HL-60 (cell line): ENCODE data around the gene SOX9.

Source experiments
- DNase-seq, 2 experiments: peaks; one replicate each; pipeline ENCODE4 v3.0.0-alpha.2; 2010 to 2020; ENCODE audit warnings: low read depth in 1 of 2, low spot score in 1 of 2
- H3K27ac ChIP-seq: fragments of 250-450 bp; sonication (Bioruptor Pico); replicated peaks from 2 replicates; pipeline ENCODE4 v1.5.1; 2020; ENCODE audit warnings: mild to moderate bottlenecking, moderate library complexity
- H3K27me3 ChIP-seq: fragments of 250-450 bp; sonication (Bioruptor Pico); 2 replicates; pipeline ENCODE4 v1.5.1; 2021; ENCODE audit warnings: mild to moderate bottlenecking, moderate library complexity; ENCODE audit not compliant: insufficient read depth, poor library complexity, severe bottlenecking
- H3K4me3 ChIP-seq: replicated peaks from 2 replicates; pipeline ENCODE4 v1.5.1; 2011; ENCODE audit warnings: mild to moderate bottlenecking, control low read depth, low read length; ENCODE audit not compliant: insufficient read depth
- GABPA ChIP-seq: IDR thresholded peaks from 2 replicates; pipeline ENCODE4 v1.6.1; 2012; ENCODE audit warnings: low read depth
- POLR2AphosphoS5 ChIP-seq: IDR thresholded peaks from 2 replicates; pipeline ENCODE4 v1.6.1; 2012; ENCODE audit warnings: low read depth
- SPI1 ChIP-seq: IDR thresholded peaks from 2 replicates; pipeline ENCODE4 v1.6.1; 2012; ENCODE audit warnings: low read depth, mild to moderate bottlenecking, borderline replicate concordance
- TF ChIP-seq, protein P1 (sequence below): IDR thresholded peaks from one replicate; pipeline ENCODE4 v1.5.1; 2011; ENCODE audit warnings: low read length, control low read depth, inconsistent platforms; ENCODE audit not compliant: insufficient read depth
- TF ChIP-seq, protein P2 (sequence below): IDR thresholded peaks from 2 replicates; pipeline ENCODE4 v1.6.1; 2012; ENCODE audit warnings: low read depth; ENCODE audit not compliant: insufficient replicate concordance

Gene SOX9

DNA sequence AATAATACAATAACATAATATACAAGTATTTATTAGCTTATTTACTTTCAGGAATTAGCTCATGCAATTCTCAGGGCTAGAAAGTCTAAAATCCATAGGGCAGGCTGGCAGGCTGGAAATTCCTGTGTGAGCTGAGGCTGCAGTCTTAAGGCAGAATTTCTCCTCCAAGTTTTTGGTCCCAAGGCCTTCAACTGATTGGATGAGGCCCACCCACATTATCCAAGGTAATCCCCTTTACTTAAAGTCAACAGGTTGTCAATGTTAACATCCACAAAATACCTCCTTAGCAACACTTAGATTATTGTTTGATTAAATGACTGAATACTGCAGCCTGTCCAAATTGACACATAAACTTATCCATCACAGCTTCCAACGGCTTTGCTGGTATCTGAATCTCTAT lies 32.9 kb upstream of the SOX9 start:
- Histone ChIP-seq H3K27ac (no peak overlapping the region), H3K4me3 (no peak overlapping the region), H3K27me3 (no peaks in the 10 kb centered on the region)
- no peak for DNase-seq
- no peak for TF ChIP-seq SPI1
- no peak for TF ChIP-seq GABPA
- TF ChIP-seq, protein P1, sequence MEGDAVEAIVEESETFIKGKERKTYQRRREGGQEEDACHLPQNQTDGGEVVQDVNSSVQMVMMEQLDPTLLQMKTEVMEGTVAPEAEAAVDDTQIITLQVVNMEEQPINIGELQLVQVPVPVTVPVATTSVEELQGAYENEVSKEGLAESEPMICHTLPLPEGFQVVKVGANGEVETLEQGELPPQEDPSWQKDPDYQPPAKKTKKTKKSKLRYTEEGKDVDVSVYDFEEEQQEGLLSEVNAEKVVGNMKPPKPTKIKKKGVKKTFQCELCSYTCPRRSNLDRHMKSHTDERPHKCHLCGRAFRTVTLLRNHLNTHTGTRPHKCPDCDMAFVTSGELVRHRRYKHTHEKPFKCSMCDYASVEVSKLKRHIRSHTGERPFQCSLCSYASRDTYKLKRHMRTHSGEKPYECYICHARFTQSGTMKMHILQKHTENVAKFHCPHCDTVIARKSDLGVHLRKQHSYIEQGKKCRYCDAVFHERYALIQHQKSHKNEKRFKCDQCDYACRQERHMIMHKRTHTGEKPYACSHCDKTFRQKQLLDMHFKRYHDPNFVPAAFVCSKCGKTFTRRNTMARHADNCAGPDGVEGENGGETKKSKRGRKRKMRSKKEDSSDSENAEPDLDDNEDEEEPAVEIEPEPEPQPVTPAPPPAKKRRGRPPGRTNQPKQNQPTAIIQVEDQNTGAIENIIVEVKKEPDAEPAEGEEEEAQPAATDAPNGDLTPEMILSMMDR = no peak
- TF ChIP-seq, protein P2, sequence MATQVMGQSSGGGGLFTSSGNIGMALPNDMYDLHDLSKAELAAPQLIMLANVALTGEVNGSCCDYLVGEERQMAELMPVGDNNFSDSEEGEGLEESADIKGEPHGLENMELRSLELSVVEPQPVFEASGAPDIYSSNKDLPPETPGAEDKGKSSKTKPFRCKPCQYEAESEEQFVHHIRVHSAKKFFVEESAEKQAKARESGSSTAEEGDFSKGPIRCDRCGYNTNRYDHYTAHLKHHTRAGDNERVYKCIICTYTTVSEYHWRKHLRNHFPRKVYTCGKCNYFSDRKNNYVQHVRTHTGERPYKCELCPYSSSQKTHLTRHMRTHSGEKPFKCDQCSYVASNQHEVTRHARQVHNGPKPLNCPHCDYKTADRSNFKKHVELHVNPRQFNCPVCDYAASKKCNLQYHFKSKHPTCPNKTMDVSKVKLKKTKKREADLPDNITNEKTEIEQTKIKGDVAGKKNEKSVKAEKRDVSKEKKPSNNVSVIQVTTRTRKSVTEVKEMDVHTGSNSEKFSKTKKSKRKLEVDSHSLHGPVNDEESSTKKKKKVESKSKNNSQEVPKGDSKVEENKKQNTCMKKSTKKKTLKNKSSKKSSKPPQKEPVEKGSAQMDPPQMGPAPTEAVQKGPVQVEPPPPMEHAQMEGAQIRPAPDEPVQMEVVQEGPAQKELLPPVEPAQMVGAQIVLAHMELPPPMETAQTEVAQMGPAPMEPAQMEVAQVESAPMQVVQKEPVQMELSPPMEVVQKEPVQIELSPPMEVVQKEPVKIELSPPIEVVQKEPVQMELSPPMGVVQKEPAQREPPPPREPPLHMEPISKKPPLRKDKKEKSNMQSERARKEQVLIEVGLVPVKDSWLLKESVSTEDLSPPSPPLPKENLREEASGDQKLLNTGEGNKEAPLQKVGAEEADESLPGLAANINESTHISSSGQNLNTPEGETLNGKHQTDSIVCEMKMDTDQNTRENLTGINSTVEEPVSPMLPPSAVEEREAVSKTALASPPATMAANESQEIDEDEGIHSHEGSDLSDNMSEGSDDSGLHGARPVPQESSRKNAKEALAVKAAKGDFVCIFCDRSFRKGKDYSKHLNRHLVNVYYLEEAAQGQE = no peak
- no peak for TF ChIP-seq POLR2AphosphoS5

DNA sequence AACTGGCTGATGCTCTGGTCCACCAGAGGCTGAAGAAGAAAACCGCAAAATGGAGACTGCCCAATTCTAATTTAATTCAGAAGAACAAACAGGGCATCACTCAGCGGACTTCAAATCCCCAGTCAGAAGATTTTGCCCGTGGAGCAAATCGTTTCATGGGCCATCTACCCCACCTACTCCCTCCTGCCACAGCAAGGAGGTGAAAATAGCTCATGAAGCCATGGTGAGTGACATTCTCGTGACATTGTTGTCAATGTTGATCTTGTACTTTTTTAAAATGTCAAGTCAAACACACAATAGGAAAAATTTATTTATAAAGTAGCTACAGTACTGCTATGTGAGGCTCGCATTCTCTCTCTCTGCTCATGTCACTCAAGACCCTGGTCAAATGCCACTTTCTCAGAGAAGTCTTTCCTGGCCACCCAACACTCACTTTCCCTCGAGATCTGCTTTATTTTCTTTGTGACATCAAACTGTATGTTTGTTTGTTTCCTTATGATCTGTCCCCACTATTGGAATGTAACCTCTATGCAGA lies 31.3 kb upstream of the SOX9 start:
- no peak overlapping the region for H3K27ac ChIP-seq
- no peak overlapping the region for H3K4me3 ChIP-seq
- no peak for DNase-seq
- H3K27me3 ChIP-seq = no peaks in the 10 kb centered on the region
- TF ChIP-seq SPI1 = no peak
- TF ChIP-seq, protein P1 = no peak

DNA sequence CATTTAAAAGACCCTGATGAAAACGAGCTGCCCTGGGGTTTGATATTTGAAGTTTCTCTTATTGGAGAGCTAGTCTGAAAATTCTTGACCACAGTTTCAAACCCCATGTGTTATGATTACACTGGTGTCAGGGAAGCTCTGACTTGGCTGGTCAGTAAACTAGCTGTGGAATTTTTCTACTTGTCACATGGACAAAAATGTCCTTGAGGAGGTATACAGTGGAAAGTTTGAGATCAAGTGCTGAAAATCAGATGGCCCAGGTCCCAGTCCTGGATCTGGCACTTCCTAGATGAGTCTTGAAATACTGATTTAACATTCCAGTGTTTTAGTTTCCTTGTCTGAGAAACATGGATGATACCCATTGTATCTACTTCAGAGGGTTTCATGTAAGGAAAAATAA lies 30.7 kb upstream of the SOX9 start:
- Histone ChIP-seq H3K4me3 (no peak overlapping the region), H3K27me3 (no peaks in the 10 kb centered on the region), H3K27ac (no peak overlapping the region)
- TF ChIP-seq SPI1 (no peak), GABPA (no peak)
- TF ChIP-seq, protein P1 = no peak
- TF ChIP-seq, protein P2 = no peak
- DNase-seq = no peak

DNA sequence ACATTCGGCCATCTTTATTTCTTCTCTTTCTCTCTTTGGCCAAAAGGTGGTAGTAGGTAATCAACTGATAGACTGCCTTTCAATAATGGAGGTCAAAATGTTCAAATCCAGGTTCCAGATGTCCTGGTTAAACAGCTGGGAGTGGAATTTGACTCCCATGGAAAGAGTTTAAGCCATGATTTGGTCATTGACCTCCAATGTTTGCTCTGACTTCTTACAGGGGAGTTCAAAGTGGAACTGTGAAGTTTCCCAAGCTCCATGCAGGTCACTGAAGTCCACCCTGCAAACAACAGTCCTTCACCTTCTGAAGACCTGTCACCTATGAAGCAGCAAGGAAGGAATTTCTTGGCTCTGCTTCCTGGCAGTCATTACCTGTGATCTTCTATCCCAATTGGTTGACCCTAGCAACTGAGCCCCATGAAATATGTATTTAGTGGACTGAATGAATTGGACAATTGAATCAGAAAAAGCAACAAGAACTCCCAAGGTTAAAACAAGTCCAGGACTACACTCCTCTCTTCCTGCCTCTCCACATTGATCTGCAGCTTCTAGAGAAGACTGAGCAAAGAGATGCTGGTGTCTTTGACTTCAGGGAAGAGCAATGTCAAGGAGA lies 28.0 kb upstream of the SOX9 start:
- no peak overlapping the region for H3K27ac ChIP-seq
- no peak overlapping the region for H3K4me3 ChIP-seq
- DNase-seq = no peak
- TF ChIP-seq SPI1 = no peak
- TF ChIP-seq GABPA = no peak
- TF ChIP-seq, protein P2 = no peak
- TF ChIP-seq POLR2AphosphoS5 = no peak
- H3K27me3 ChIP-seq = no peaks in the 10 kb centered on the region
